Activated CD8-positive, alpha-beta memory T cell treated with anti-CD3 and anti-CD28 coated beads, Interleukin-2, amount 10 ng/mL, durations not matched to agents 7 days and 5 days (primary cell): ENCODE results near the gene ARID3B. TPM values are rescaled to one million over a fixed set of nuclear protein-coding genes. Genes with fewer than 3 reads are reported as not detected.
"Not testable (repeated sequence)": the region's sequence is repeated elsewhere in the genome, so short reads cannot be mapped to it uniquely, and the experiment has no call there.

ENCODE experiments used
- ATAC-seq: fragments of 150-1000 bp; cut with Tn5 transposase; one replicate; pipeline ENCODE4 v1.10.0; 2021; ENCODE audit warnings: moderate library complexity
- CTCF ChIA-PET: fragments of 350-600 bp; sonication (Branson Sonifier 250); formaldehyde crosslinking; loops from one replicate; lab custom pipeline; 2021; ENCODE audit warnings: antibody characterized with exemption; lab: Charles Lee
- DNase-seq: peaks from one replicate; pipeline ENCODE4 v3.0.0-alpha.2; 2020
- H3K27ac Mint-ChIP-seq: one replicate; pipeline ENCODE4 v1.8.0; 2021; ENCODE audit warnings: mild to moderate bottlenecking, mixed read lengths
- H3K27me3 Mint-ChIP-seq: one replicate; pipeline ENCODE4 v1.8.0; 2021; ENCODE audit warnings: mixed read lengths
- H3K36me3 Mint-ChIP-seq: one replicate; pipeline ENCODE4 v1.8.0; 2021; ENCODE audit warnings: mild to moderate bottlenecking, mixed read lengths
- H3K4me1 Mint-ChIP-seq: one replicate; pipeline ENCODE4 v1.8.0; 2021; ENCODE audit warnings: mixed read lengths
- H3K4me3 Mint-ChIP-seq: one replicate; pipeline ENCODE4 v1.8.0; 2021; ENCODE audit warnings: mild to moderate bottlenecking, moderate library complexity, mixed read lengths
- H3K9me3 Mint-ChIP-seq: one replicate; pipeline ENCODE4 v1.8.0; 2022; ENCODE audit warnings: low read depth, mixed read lengths
- total RNA-seq, 2 experiments: library from RNA; stranded (reverse); gene quantifications; one replicate each; pipeline ENCODE4 v1.2.3, GENCODE V29; 2021

The ARID3B gene
- total RNA-seq, 2 experiments from 2014 or later, result 56.0 to 63.6 TPM

DNA sequence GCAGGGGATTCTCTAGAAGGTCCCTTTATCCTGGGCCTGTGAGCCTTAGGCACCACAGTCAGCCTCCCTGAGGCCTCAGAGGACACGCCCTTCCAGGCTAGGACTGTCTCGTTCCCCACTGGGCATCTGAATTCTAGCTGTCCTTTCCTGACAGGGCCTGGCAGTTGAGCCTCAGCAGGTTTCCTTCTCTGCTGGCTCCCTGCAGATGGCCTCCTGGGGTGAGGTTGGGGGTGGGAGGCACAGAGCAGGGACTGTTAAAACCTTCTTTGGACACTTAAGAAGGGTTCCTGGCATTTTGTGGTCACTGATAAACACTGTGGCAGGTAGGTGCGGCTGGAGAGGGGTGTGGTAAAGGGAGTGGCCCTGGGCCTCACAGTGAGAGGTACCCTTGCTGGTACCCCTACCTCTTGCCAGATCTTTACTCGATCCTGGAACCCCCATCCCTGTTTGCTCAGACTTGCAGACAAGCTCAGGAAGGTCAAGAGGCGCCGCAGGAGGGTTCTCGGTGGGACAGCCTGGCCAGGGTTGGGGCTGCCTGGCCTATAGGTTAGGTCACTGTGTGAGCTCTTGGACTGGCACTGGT is 83.1 kb downstream of the ARID3B start:
- Mint-ChIP-seq H3K27ac (no peak overlapping the region), H3K4me1 (peaks cover 36% of the 10 kb centered on the region), H3K36me3 (peaks cover 68% of the 10 kb centered on the region)

DNA sequence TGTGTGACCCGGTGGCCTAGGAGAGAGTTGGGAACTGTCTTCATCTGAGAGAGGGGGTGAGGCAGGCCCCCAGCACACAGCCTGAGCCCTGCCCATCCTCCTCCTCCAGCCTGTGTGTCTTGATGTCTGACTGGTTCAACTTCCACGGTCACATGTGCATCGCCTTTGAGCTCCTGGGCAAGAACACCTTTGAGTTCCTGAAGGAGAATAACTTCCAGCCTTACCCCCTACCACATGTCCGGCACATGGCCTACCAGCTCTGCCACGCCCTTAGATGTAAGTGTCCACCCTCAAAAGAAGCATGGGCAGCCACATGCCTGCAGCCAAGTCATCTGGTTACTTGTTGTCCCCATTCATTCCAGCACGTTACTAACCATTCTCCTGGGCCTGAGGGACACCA is 84.7 kb downstream of the ARID3B start:
- no peaks in the 10 kb centered on the region for H3K27me3 Mint-ChIP-seq
- no peak overlapping the region for H3K4me3 Mint-ChIP-seq
- no peaks in the 10 kb centered on the region for H3K9me3 Mint-ChIP-seq
- peaks cover 26% of the 10 kb centered on the region for H3K4me1 Mint-ChIP-seq
- DNase-seq (no peak), ATAC-seq (no peak)
- CTCF ChIA-PET, result interaction anchor here (1.1 to 13.1 kb wide), 5 partner anchors 8 to 244 kb away, joined by 3 to 172 read pairs (median 3); no protein-coding TSS in a partner anchor
- H3K36me3 Mint-ChIP-seq, result peaks cover 59% of the 10 kb centered on the region
- no peak overlapping the region for H3K27ac Mint-ChIP-seq

More for the DNA sequence above, 83.1 kb downstream of the ARID3B start:
- no peak for ATAC-seq
- no peak for DNase-seq
- H3K9me3 Mint-ChIP-seq, result no peaks in the 10 kb centered on the region
- no peaks in the 10 kb centered on the region for H3K27me3 Mint-ChIP-seq
- CTCF ChIA-PET, result interaction anchor here (0.9 to 13.1 kb wide), 8 partner anchors 10 to 282 kb away, joined by 3 to 172 read pairs (median 4); partner anchors contain the start of gene FAM219B
- H3K4me3 Mint-ChIP-seq, result no peak overlapping the region

DNA sequence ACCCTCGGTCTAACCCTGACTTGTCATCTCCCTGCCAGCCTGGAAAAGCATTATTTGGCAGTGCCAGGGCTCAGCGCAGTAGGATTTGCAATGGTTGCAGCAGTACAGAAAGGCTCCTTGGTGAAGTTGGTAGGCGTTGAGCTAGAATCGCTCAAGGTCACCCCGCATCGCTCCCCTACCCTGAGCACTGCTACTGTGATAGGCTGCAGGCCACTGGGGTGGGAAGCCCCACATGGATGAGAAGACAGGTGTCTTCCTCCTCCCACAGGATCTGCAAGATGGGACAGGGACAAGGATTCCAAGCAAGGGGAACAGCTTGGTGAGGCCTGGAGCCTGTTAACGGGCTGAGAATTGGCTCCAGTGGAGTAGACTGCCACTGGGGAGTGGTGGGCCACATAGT is 85.3 kb downstream of the ARID3B start:
- Mint-ChIP-seq H3K27me3 (no peaks in the 10 kb centered on the region), H3K4me1 (peaks cover 20% of the 10 kb centered on the region), H3K9me3 (no peaks in the 10 kb centered on the region), H3K27ac (peak overlapping the region; percentile 57), H3K36me3 (peaks cover 53% of the 10 kb centered on the region), H3K4me3 (no peak overlapping the region)
- CTCF ChIA-PET, result interaction anchor here (0.8 to 2.2 kb wide), 6 partner anchors 9 to 324 kb away, joined by 3 to 8 read pairs (median 4); no protein-coding TSS in a partner anchor
- ATAC-seq (no peak), DNase-seq (no peak)

DNA sequence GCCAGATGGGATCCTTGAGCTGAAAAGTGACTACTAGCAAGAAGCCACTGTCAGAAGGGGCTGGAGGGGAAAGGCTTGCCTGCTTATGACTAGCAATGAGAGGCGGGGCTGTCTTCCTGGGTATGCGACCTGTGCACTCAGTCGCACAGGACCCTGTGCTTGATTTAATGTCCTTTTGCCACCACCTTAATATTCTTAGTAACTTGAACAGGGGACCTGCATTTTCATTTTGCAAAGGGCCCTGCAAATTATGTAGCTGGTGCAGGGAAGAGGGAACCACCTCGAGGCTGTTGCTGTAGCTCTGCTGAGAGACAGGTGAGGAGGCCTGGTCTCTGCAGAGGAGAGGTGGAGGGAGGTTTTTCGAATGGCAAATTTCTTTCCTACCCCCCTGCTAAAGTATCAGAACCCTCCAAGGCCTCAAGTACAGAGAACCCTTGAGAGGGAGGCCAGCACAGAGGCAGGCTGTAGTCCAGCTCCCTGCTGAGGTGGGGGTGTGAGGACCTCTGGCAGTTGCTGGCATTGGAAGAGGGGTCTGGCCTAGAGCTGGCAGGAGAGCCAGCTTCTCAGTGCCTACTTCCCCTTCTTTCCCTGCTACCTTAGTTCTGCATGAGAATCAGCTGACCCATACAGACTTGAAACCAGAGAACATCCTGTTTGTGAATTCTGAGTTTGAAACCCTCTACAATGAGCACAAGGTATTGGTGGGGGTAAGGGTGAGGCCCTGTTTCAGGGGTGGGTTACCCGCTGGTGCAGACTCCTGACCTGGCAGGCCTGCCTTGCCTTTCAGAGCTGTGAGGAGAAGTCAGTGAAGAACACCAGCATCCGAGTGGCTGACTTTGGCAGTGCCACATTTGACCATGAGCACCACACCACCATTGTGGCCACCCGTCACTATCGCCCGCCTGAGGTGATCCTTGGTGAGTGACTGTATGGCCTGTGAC is 86.0 kb downstream of the ARID3B start:
- ATAC-seq (peak; percentile 24), DNase-seq (no peak)
- Mint-ChIP-seq H3K27me3 (no peaks in the 10 kb centered on the region), H3K36me3 (peaks cover 47% of the 10 kb centered on the region), H3K9me3 (no peaks in the 10 kb centered on the region), H3K4me1 (peaks cover 20% of the 10 kb centered on the region), H3K4me3 (no peak overlapping the region), H3K27ac (peak overlapping the region; percentile 71)
- CTCF ChIA-PET, result interaction anchor here (0.6 to 2.2 kb wide), 8 partner anchors 8 to 324 kb away, joined by 3 to 8 read pairs (median 4); no protein-coding TSS in a partner anchor

DNA sequence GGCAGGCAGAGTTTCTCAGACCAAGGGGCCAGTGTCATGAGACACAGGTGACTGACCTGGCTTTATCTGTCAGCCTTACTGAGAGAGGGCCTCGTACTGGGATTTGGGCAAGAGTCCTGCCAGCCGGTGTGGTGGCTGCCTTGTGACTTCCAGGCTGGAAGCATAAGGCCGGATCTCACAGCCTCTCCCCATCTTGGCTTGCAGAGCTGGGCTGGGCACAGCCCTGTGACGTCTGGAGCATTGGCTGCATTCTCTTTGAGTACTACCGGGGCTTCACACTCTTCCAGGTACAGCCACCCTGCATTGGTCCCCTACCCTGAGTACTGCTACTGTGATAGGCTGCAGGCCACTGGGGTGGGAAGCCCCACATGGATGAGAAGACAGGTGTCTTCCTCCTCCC is 86.7 kb downstream of the ARID3B start:
- H3K4me3 Mint-ChIP-seq, result no peak overlapping the region
- H3K9me3 Mint-ChIP-seq, result no peaks in the 10 kb centered on the region
- H3K27ac Mint-ChIP-seq, result peak overlapping the region; percentile 71
- no peaks in the 10 kb centered on the region for H3K27me3 Mint-ChIP-seq
- no peak for DNase-seq
- H3K36me3 Mint-ChIP-seq, result peaks cover 40% of the 10 kb centered on the region
- ATAC-seq, result no peak
- peaks cover 20% of the 10 kb centered on the region for H3K4me1 Mint-ChIP-seq
- CTCF ChIA-PET, result interaction anchor here (1.5 to 2.2 kb wide), 3 partner anchors 11 to 143 kb away, joined by 4 to 8 read pairs (median 5); no protein-coding TSS in a partner anchor

DNA sequence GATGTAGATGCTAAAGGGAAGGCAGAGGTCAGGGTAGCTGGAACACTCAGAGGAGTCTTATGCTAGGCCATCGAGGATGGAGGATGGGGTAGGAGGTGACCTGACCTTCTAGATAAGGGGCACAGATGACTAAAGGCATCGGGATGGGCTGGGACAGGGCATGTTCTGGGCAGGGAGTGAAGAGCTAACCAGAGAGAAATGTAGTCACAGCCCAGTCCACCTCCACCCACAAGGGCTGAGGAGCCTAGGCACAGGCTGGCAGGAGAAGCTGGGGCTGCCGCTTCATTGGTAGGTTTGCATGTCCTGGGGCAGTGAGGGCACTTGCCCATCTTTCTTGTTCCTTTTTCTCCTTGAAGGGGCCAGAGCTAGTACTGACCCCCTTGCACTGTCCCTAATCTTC is 87.2 kb downstream of the ARID3B start:
- Mint-ChIP-seq H3K9me3 (no peaks in the 10 kb centered on the region), H3K4me1 (peaks cover 20% of the 10 kb centered on the region), H3K27ac (peak overlapping the region; percentile 12), H3K27me3 (no peaks in the 10 kb centered on the region), H3K36me3 (peaks cover 37% of the 10 kb centered on the region), H3K4me3 (no peak overlapping the region)
- CTCF ChIA-PET, result interaction anchor here (0.8 to 2.2 kb wide), 3 partner anchors 11 to 141 kb away, joined by 3 to 8 read pairs (median 4); no protein-coding TSS in a partner anchor
- ATAC-seq (no peak), DNase-seq (no peak)

DNA sequence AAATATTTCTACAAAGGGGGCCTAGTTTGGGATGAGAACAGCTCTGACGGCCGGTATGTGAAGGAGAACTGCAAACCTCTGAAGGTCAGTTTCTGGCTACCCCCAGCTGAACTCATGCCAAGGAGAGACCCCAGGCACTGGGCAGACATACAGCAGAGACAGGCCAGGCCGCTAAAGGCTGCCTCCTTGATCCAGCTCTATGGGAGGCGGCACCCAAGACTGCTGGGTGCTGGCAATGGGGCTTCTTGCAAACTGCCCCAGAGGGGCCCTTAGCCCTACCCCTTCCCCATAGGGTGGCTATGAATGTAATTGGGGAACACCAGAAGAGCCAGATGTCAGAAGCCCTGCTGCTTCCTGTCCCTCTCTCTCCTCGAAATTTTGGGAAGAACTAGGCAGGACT is 87.9 kb downstream of the ARID3B start:
- ATAC-seq (no peak), DNase-seq (no peak)
- no peaks in the 10 kb centered on the region for H3K9me3 Mint-ChIP-seq
- H3K27me3 Mint-ChIP-seq, result no peaks in the 10 kb centered on the region
- no peak overlapping the region for H3K27ac Mint-ChIP-seq
- peaks cover 33% of the 10 kb centered on the region for H3K36me3 Mint-ChIP-seq
- H3K4me3 Mint-ChIP-seq, result no peak overlapping the region
- CTCF ChIA-PET, result interaction anchor here (0.8 kb wide), 1 partner anchor 140 kb away, joined by 3 read pairs; no protein-coding TSS in a partner anchor
- peaks cover 20% of the 10 kb centered on the region for H3K4me1 Mint-ChIP-seq

DNA sequence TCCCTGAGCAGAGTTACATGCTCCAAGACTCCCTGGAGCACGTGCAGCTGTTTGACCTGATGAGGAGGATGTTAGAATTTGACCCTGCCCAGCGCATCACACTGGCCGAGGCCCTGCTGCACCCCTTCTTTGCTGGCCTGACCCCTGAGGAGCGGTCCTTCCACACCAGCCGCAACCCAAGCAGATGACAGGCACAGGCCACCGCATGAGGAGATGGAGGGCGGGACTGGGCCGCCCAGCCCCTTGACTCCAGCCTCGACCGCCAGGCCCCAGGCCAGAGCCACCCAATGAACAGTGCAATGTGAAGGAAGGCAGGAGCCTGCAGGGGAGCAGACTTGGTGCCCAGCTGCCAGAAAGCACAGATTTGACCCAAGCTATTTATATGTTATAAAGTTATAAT is 88.7 kb downstream of the ARID3B start:
- H3K4me3 Mint-ChIP-seq, result not testable (repeated sequence)

DNA sequence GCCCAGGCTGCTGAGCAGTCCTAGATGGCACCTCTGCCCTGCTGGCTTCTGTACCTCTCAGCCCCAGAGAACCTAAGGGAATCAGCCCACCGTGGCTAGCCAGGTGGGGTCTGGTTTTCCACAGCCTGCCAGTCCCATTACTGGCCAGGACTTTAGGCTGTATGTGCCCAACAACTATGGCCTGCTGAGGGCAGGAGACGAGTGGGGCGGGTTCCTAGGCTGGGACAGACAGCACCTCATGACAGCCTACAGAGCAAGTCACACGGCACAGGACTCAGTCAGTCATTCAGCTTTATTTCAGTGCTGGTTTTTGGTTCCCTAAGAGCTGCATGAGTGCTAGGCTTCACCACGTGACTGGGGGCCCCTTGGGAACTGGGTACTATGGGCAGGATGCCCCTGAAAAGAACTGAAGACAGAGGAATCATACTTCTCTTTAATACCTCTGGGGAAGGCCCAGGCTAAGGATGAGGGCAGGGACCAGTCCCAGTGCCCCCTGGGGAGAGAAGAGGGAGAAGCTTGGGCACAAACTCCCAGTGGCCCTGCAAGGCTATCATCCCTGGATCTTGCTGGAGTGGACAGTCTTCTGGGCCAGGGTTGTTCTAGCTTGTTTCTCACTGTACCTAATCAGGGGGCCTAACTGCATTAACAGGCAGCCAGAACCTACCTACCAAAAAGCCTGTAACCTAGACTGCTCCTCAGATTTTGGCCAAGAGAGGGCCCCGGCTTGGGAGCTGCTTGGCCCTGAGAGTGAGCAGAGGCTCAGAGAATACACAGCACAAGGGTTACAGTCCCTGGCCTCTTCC is 89.5 kb downstream of the ARID3B start:
- Mint-ChIP-seq H3K4me3 (no peak overlapping the region), H3K9me3 (no peaks in the 10 kb centered on the region), H3K36me3 (peaks cover 31% of the 10 kb centered on the region), H3K4me1 (peaks cover 20% of the 10 kb centered on the region), H3K27ac (peak overlapping the region; percentile 26), H3K27me3 (no peaks in the 10 kb centered on the region)
- DNase-seq (no peak), ATAC-seq (no peak)
- CTCF ChIA-PET, result interaction anchor here (1.0 to 14.5 kb wide), 9 partner anchors 11 to 320 kb away, joined by 3 to 401 read pairs (median 7); partner anchors contain the start of gene CLK3

More for the DNA sequence above, 88.7 kb downstream of the ARID3B start:
- Mint-ChIP-seq H3K36me3 (peaks cover 29% of the 10 kb centered on the region), H3K4me1 (peaks cover 20% of the 10 kb centered on the region)
- H3K9me3 Mint-ChIP-seq, DNase-seq, H3K27ac Mint-ChIP-seq, H3K27me3 Mint-ChIP-seq, ATAC-seq: not testable (repeated sequence)
- CTCF ChIA-PET, result interaction anchor here (7.8 to 14.5 kb wide), 3 partner anchors 10 to 255 kb away, joined by 107 to 401 read pairs (median 172); partner anchors contain the start of gene CLK3

DNA sequence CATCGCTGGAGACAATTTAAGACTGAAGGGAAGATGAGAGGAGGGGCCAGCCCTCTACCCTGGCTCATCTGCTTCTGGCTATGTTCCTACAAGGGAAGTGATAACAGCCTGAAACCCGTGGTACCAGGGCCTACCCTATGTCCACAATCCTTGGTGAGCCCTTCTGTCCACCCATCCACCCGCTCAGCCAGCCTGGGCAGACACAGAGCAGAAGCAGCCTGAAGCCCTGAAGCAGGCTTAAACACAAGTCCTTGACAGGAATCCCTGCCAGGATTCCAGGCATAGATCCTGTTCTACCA is 90.0 kb downstream of the ARID3B start:
- ATAC-seq (no peak), DNase-seq (no peak)
- Mint-ChIP-seq H3K4me3 (no peak overlapping the region), H3K27ac (no peak overlapping the region), H3K4me1 (peaks cover 16% of the 10 kb centered on the region), H3K9me3 (no peaks in the 10 kb centered on the region), H3K36me3 (peaks cover 29% of the 10 kb centered on the region), H3K27me3 (no peaks in the 10 kb centered on the region)
- CTCF ChIA-PET, result interaction anchor here (0.6 to 14.5 kb wide), 20 partner anchors 10 to 782 kb away, joined by 3 to 401 read pairs (median 6); partner anchors contain the start of gene CLK3

DNA sequence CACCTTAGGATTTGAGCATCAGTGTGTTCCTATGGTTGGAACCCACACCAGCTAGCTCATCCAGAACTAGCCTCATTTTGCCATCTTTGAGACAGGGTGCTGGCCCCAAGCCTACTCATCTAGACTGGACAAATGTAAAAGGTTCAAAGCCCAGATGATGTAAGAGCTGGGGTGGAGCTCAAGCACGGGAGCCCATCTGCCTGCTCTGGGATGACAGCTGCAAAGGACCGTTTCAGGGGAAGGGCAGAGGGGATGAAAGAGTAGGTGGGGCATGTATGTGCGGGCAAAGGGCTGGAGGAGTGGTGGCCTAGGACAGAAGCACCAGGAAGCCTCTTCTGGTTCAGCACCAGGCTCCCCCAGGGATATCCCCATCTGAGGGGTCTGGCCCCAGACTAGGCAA is 90.4 kb downstream of the ARID3B start:
- Mint-ChIP-seq H3K27ac (peak overlapping the region; percentile 37), H3K36me3 (peaks cover 29% of the 10 kb centered on the region), H3K27me3 (no peaks in the 10 kb centered on the region), H3K9me3 (no peaks in the 10 kb centered on the region), H3K4me3 (no peak overlapping the region), H3K4me1 (peaks cover 12% of the 10 kb centered on the region)
- DNase-seq (no peak), ATAC-seq (no peak)
- CTCF ChIA-PET, result interaction anchor here (0.6 to 14.5 kb wide), 36 partner anchors 9 to 781 kb away, joined by 3 to 401 read pairs (median 5); partner anchors contain the start of genes CLK3, CSK and CYP11A1

DNA sequence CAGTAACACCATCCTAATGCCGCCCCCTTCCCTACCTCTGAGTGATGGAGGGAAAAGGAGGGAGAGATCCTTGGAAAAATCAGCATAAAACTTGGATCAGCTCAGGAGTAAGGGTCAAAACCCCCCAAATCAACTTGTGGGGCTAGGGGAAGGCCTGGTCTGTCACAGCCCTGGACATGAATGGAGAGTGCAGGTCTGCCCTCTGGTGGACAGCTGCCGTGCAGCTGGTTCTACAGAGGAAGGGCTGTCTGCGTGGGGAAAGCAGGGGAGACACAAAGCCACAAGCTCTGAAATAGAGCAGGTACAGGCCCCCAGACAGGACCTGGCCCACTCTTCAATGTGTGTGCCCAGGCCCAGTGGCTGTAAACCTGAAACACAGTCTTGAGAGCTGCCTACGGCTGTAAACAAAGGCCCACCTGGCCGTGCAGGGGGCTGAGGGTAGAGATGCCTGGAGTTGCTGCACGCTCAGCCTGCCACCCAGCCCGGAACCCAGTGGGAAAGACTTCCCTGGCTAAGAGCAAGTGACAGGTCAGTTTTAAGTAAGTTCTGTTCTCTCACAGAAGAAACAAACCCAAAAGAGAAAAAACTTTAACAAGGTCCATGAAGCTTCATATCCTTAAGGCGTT is 91.0 kb downstream of the ARID3B start:
- no peaks in the 10 kb centered on the region for H3K9me3 Mint-ChIP-seq
- H3K27me3 Mint-ChIP-seq, result no peaks in the 10 kb centered on the region
- H3K4me1 Mint-ChIP-seq, result peaks cover 6% of the 10 kb centered on the region
- no peak overlapping the region for H3K4me3 Mint-ChIP-seq
- peaks cover 30% of the 10 kb centered on the region for H3K36me3 Mint-ChIP-seq
- ATAC-seq, result peak; percentile 55
- H3K27ac Mint-ChIP-seq, result peak overlapping the region; percentile 12
- CTCF ChIA-PET, result interaction anchor here (0.6 to 14.5 kb wide), 39 partner anchors 9 to 781 kb away, joined by 3 to 401 read pairs (median 5); partner anchors contain the start of genes CLK3, CSK and CYP11A1
- peak; percentile 74 for DNase-seq
